HG02870 (cell line): Measurements from ENCODE around the gene AQP1.

Experiments used
- ATAC-seq: cut with Tn5 transposase; IDR thresholded peaks from one replicate; pipeline ENCODE4 v1.9.1; 2021; ENCODE audit warnings: mild to moderate bottlenecking, moderate library complexity; ENCODE audit not compliant: unreplicated experiment

Gene AQP1

DNA sequence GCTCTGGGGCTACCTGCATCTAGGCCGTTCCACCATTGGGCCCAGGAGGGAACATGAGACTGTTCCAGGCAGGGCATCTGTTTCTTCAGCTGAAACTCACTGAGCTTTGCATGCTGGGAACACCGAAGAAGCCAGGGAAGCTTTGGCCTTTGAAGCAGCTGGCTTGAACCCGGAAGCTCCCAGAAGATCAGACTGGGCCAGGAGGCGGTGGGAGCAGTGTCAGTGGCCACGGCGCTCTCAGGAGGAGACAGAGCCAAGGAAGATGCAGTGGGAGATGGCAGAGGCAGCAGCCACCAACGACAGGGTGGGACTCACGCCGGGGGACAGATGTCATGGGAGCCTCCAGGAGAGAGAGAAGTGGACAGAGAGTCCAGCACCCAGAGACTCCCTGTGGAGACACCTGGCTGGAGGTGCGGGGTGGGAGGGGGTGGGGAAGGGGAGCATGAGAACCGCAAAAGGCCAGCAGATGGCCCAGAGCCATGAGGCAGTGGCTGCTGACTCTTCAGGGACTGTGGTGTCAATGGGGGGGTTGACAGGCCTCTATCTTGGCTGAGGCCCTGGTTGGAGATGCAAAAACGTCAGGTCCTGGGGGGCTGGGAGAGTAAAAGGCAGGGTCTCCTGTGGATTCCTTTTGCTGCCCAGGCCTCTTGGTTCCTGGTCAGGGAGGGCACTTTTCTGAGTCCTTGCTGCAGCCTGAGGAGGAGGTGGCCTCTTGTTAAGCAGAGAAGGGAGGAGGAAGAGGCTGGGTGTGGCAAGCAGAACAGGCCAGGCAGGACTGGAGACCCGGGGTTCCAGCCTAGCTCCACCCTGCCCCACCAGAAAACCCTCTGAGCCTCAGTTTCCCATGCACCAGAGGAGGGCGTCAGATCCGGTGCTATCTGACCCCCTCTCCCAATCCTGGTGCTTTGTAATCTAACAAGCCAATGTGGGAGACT lies 6.3 kb upstream of the AQP1 start:
- no peak for ATAC-seq

DNA sequence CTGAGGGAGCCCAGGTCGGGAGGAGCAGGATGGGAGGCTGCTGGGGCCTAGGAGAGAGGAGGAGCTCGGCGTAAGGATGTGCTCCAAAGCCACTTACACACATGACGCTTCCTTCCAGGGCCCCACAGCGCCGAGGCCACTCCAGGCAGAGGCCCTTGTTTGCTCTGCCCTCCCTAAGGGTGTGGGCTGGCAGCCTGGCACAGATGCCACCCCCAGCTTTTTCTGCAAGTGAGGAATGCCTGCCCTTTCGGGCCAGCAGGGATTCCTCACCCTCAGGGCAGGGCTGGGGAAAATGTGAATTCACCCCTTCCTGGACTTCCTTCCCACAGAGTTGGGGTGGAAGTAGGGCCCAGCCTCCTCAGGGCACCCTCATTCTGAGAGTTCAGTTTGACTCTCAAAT lies 5.6 kb upstream of the AQP1 start:
- no peak for ATAC-seq

DNA sequence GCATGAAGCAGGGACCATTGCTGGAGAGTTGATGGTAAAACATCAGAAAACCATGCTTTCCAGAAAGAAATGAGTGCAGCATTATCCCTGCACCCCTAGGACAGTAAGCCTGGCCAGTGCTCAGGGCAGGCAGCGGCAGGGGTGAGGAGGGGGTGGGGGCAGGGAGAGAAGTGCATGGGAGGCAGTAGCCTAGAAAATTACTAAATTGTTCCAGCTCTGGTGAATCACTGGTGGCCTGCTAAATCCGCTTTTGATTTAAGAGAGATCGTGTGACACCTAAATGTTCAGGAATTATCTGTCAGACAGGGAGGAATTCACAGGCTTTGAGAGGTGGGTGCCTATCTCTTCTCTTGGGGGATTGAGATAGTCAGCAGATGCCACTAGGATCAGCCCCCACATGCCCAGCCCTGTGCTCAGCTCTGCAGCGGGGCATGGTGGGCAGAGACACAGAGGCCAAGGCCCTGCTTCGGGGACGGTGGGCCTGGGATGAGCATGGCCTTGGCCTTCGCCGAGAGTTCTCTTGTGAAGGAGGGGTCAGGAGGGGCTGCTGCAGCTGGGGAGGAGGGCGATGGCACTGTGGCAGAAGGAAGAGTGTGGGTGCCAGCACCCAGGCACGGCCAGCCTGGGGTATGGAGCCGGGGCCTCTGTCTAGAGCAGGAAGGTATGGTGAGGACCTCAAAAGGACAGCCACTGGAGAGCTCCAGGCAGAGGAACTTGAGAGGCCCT lies 5.0 kb upstream of the AQP1 start:
- ATAC-seq, result no peak

DNA sequence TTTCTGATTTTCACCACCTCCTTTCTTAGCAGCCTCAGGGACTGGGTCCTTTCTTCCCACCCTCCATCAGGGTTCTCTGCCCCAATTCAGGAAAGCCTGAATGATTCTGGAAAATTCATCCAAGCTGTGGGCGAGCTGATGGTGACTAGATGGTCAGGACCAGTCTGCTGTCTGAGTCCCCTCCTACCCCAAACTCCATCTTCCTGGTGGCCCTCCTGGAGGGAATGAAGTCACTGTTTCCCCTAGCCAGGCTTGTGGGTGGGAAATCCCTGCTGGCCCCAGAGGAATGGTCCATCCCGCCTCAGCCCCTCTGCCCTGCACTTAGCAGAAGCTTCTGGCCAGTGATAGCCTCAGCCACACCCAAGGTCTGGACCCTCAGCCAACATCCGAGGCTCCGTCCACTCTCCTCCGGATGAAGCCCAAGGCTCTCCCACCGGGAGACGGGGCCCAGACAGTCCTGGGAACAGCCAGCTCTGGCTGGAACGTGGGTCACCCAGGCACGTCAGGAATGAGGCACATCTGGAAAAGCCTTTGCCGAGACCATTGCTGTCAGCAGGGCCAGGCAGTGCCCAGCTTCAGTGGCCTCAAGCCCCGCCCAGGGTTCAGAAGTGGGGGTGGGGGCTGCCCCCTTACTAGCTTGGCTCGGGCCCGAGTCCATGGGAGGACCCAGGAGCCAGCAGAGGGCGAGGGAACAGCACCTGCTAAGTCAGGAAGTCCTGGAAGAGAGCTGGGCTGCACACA lies 4.0 kb upstream of the AQP1 start:
- no peak for ATAC-seq

DNA sequence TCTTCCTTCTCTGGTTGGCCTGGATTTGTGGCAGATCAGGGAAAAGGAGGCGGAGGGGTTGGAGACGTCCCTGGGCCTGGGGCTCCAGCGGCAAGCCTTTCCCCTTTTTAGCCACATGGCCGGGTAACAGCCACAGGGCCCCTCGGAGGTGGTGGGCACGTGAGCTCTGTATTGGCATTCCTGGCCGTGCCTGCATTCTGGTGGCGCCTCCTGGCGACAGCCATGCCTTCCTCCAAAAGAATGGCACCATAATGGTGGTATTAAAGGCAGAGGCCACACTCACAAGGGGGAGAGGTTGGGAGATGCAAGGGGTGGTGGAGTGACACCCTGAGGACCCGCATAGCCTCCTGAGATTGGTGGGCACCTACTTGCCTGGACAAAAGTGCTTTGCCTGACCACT lies 3.0 kb upstream of the AQP1 start:
- ATAC-seq, result no peak

DNA sequence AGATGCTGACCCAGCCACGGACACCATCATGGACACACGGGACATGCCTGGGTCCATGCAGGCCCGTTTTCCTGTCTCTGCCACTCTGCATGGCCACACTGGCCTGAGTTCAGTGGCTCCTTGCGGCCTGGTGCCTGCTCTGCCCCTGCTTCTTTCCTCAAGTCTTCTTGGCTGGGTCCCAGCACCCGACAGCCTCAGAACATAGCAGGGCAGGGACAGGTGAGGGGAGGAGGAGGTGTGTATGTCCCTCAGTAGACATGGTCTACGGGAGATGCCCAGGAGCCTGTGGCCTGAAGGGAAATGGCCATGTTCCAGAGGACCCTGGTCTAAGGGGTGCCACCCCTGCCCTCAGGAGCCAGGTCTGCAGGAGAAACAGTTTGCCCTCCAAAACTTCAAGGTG lies 2.2 kb upstream of the AQP1 start:
- no peak for ATAC-seq

DNA sequence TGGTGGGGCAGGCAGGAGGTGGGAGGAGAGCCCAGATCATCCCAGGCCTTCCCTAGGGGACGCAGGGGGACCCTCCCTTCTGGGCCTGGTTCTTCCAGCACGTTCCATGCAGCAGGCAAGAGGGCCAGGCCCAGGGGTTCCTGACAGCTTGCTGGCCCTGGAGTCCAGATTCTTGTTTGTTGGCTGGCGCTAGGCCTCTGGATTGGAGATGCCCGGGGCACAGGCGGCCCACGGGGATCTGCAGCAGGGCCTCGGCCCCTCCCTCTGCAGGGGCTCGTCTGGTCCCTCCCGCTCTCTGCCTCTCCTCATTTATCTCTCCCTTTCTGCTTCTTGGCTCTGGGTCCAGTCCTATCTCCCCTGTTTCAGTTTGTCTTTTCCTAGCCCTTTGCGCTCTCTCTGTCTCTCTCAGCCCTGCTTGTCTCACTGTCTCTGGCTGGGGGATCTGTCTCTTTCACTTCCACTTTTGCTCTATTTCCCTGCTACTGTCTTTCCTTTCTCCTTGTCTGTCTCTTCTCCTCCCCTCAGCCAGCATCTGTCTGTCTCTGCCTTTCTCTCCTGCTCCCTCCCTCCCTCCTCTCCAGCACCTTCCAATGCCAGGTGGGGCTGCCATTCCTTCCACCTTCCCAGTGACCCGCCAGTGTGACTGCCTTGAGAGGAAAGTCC lies 1.1 kb upstream of the AQP1 start:
- no peak for ATAC-seq

DNA sequence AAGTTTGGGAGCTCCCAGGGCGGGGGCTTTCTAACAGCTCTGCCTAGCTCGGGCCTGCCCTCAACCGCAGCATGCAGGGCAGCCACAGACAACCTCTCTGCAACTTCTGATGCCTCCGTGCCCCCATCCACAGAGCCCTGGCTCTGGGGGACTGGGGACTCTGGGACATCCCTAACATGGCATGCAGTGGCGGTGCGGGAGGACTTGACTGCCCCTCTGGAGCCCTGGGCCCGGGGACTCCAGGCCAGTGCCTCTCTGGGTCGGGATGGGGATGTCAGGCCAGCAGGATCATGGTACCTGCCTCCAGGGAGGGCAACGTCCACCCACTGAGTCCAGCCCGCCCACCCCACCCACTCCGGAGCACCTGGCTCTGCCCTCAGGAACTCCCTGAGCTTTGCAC lies 520 bp upstream of the AQP1 start:
- no peak for ATAC-seq

DNA sequence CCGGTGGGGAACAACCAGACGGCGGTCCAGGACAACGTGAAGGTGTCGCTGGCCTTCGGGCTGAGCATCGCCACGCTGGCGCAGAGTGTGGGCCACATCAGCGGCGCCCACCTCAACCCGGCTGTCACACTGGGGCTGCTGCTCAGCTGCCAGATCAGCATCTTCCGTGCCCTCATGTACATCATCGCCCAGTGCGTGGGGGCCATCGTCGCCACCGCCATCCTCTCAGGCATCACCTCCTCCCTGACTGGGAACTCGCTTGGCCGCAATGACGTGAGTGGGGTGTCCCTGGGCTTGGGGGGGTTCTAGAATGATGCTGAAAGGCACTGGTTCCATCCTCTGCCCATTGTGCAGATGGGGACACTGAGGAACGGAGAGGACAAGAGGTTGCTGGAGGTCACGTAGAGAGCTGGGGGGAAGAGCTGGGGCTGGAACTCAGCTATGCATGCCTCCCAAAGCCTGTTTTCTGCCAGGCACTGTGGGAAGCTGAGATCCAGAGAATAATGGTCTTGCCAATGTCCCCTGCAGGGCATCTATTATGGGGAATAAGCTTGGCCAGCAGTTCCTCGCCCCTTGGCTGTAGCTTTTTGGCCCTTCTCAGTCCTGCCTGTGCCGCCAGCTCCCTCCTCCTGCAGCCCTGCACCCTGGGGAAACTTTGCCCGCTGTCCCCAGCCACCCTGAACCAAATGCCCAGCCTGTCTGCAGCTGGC lies 523 bp downstream of the AQP1 start:
- no peak for ATAC-seq

DNA sequence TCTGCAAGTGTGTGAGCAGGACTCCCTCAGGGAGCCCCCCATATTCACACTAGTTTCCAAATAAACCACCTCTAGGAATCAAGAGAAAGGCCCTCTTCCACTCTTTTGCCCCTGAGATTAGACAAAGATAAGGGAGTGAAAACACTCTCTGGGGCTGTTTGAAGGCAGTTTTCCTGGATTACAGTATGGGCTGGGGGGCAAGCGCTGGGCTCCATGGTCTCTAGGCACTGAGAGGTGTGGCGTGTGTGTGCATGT lies 1.0 kb downstream of the AQP1 start:
- ATAC-seq, result no peak

DNA sequence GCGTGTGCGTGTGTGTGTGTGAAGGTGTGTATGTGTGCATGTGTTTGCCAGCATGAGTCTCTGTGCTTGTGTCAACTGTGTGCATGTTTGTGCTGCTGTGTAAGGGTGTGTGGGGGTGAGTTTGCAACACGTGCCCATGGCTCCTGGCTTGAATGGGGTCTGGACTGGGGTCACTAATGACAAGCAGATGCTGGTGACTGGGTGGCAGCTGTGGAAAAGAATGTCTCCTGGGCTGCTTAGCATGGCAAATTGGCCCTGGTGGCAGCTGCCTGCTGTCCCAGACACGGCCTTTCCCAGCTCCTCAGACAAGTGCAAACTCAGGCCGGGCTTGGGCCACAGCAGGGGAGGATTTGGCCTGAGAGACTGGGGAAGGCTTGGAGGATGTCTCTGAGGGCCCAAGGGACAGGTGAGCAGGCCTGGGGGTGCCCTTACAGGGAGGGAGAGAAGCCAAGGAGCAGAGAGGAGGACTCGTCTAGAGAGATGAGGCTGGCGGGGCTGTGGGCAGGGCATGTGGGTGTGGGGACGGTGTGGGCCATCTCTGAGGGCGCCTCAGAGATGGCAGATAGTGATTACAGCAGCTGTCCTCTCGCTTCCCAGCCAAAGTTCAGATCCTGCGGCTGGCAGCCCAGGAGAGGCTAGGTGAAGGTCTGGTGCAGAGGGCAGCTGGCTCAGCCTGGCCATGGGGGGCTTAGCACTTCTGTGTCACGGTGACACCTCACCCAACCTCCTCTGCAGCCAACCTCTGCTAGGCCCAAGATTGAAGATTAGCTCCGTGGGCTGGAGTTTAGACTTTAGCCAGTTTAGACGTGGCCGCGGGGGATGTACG lies 1.5 kb downstream of the AQP1 start:
- ATAC-seq, result no peak

DNA sequence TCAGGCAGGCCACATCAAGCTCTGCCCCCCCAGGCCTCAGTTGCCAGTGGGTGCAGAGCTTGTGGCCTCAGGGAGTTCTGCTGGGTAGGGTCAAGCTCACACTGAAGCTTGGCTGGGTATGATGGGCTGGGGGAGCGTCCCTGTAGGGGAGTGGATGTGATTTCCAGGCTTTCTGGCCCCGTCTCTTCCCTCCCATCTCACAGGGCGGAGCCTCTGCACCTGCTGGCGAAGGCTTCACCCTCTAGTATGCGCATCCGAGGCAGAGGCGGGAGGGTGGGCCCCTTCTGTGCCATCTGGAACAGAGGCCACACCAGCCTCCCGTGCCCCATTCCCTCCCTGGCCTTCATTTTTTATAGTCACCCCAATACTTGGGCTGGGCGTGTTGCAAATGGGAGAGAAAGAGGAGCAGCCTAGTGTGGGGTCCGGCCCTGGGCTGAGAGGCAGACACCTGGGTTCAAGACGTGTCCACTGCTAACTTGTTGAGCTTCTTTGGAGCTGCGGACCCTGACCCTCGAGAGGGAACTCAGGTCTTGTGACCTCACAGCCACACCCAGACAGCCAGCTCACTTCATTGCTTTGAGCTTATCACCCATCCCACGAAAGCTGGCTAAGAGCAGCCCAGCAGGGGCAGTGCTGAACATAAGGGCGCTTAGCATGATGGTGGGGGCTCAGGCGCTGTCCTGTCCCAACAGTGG lies 2.3 kb downstream of the AQP1 start:
- no peak for ATAC-seq

DNA sequence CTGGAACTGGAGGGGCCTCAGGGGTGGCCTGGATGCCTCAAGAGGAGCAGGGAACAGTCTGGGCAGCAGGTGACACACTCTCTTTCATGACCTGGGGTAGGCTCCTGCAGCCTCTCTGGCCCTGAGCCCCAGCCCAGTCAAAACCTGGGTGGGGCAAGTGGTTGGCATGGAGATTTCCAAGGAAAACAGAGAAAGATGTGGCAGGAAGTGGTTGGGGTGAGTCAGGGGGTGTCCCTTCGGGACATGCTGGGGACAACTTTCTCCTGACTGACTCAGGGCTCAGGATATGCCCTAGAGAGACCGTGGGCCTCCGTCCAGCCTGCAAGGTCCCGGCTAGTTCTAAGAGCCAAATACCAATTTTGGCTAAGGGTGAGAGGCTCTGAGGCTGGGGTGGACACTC lies 2.9 kb downstream of the AQP1 start:
- no peak for ATAC-seq

DNA sequence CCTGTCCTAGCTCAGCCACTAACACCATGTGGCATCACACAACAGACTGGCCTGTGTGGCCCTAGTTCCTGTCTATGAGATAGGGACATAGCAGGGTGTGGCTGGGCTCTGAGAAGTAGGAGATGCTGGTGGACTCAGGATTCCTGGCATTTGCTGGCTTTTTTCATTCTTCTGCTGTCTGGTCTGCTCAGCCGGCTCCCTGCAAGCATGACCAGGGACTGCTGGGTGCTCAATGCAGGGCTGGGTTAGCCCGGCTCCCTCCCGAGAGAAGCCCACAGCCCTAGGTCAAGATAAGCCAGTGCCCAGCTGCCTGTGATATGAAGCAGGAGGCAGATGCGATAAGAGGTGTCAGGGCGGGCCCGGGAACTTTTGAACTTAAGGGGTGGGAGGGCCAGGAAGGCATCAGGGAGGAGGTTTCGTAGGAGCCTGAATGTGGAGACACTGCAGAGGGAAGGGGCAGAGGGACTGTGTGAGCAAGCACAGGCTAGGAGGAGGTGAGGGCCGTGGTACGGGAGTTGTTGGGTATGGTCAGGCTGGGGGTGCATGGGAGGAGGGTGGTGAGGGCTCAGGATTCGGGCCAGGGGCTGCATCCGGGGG lies 3.5 kb downstream of the AQP1 start:
- no peak for ATAC-seq

DNA sequence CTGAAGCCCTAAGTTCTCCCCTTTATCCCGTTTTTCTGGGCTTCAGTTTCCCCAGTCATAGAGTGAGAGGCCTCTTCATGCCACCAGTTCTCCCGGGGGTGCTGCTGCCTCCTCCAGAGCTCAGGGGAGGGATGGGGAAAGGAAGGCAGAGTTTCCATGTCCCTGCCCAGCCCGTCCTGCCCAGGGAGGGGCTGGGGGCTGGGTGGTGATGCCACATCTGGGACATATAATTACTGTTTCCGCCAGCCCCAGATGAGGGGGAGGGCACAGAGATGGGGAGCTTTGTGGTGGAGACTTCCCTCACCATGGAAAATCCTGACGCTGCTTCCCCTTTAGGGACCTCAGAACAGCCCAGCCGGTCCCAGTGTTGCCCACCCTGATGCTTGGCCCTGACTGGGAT lies 4.1 kb downstream of the AQP1 start:
- no peak for ATAC-seq

DNA sequence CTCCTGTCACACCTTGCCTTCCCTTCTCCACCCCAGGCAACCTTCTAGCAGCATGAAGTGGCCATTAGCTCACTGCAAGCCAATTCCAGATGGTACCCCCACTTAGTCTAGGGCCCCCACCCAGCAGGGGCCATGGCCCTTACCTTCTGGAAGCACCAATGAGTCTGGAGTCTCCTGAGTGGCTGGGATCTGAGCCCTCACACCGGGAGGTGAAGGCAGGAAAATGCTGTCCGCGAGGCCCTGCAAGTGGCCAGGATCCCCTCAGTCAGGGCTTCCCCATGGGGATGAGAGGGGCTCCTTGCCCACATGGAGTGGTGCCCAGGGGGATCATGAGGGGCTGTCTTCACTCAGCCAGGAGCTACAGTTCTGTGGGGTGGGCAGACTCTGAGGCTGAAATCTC lies 4.6 kb downstream of the AQP1 start:
- ATAC-seq, result no peak

DNA sequence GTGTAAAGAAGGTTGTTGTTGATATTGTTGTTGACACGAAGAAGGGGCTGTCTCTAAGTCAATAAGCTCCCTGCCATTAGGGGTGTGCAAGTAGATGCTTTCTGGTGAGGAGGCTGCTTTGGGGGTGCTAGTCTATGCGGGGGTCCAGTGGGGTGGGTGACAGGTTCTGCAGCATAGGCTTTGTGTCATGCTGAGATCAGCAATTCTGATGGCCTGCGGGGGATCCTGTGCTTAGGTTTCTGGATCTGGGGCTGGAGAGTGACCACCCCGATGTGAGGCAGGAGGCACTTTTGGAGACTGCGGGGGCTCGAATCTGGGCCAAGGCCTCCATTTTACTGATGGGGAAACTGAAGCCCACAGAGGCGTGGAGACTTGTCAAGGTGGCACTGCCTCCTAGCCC lies 5.1 kb downstream of the AQP1 start:
- ATAC-seq, result no peak

DNA sequence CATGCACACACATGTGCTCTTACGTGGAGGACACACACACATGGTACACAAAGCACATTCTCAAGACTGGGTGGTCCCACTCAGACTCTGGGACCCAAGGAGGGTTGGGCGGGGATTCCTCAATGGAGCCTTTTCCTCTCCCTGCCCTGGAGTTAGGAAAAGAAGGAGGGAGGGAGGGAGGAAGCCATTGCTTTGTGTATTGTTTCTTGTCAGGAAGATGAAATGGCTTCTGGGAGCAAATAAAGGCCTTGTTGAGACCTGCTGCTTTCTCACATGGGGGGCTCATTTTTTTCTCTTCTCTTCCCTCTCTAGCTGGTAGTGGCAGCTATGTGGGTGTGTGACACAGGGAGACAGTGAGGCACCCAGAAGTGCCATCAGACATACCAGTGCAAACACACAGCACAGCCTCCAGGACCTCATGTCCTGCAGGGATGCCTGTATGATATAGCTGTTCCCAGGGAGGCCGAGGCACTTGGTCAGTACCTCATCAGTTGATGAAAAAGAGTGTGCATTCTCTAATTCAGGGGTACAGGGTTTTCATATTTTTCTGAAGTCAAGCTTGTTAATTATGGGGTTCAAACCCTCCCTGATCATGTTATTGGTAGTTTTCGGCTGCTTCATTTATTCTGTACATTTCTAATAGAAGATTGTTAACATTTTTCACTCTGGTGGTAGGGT lies 5.7 kb downstream of the AQP1 start:
- ATAC-seq, result no peak
